Vagina (tissue), 2 donors: ENCODE measurements around the gene CPVL.

Experiments used
- POLR2A ChIP-seq, 2 donors: fragments of 450-650 bp; IDR thresholded peaks; one replicate each; pipeline ENCODE4 v1.6.1; 2017; ENCODE audit warnings: antibody characterized with exemption in 2 of 2, mild to moderate bottlenecking in 2 of 2, moderate library complexity in 2 of 2
- POLR2AphosphoS5 ChIP-seq, 2 donors: sonication (generic); formaldehyde crosslinking; IDR thresholded peaks; one replicate each; pipeline ENCODE4 v1.9.0; 2017; ENCODE audit warnings: antibody characterized with exemption in 2 of 2, mild to moderate bottlenecking in 2 of 2, low read depth in 1 of 2; ENCODE audit not compliant: insufficient read depth in 1 of 2
- TF ChIP-seq, protein P1 (sequence below), 3 experiments: fragments of 450-650 bp in 2 of 3; fragments of 200-600 bp in 1 of 3; sonication (generic) in 1 of 3; IDR thresholded peaks; one replicate each; pipeline ENCODE4 v1.5.1; 2017 to 2019; ENCODE audit warnings: antibody characterized with exemption in 3 of 3, mild to moderate bottlenecking in 2 of 3, moderate library complexity in 2 of 3

DNA sequence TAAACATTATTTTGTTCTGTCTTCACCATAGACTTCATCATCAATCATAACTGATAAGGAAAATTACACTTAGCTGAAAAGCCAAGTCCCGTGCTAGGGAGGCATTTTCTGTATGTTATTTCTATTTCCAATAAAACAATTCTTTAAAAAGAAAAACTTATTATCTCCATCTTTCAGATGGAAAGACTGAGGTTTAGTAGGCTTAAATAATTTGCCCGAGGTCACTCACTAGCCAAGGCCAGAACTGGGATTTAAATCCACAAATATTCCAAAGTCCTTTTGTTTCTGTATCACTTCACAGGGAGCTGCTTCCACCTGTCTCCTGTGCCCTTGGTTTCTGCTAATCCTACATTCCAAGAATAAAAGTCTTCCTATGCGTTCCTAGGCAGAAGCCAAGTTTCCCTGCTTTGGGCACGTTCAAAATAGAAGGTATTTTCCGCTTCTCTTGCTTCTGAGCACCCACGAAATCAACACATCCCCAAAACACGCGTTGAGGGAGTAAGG, 732 bp downstream of the CPVL start:
- TF ChIP-seq POLR2A (IDR thresholded peaks at IDR 0.05), result no peak
- TF ChIP-seq, protein P1, sequence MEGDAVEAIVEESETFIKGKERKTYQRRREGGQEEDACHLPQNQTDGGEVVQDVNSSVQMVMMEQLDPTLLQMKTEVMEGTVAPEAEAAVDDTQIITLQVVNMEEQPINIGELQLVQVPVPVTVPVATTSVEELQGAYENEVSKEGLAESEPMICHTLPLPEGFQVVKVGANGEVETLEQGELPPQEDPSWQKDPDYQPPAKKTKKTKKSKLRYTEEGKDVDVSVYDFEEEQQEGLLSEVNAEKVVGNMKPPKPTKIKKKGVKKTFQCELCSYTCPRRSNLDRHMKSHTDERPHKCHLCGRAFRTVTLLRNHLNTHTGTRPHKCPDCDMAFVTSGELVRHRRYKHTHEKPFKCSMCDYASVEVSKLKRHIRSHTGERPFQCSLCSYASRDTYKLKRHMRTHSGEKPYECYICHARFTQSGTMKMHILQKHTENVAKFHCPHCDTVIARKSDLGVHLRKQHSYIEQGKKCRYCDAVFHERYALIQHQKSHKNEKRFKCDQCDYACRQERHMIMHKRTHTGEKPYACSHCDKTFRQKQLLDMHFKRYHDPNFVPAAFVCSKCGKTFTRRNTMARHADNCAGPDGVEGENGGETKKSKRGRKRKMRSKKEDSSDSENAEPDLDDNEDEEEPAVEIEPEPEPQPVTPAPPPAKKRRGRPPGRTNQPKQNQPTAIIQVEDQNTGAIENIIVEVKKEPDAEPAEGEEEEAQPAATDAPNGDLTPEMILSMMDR (IDR thresholded peaks at IDR 0.05), result no peak
- TF ChIP-seq POLR2AphosphoS5 (IDR thresholded peaks at IDR 0.05; ENCODE audit: insufficient read depth in 1 of 2, low read depth in 1 of 2), result no peak
